ENCODE measurements around the gene LATS2.

Gene LATS2

DNA sequence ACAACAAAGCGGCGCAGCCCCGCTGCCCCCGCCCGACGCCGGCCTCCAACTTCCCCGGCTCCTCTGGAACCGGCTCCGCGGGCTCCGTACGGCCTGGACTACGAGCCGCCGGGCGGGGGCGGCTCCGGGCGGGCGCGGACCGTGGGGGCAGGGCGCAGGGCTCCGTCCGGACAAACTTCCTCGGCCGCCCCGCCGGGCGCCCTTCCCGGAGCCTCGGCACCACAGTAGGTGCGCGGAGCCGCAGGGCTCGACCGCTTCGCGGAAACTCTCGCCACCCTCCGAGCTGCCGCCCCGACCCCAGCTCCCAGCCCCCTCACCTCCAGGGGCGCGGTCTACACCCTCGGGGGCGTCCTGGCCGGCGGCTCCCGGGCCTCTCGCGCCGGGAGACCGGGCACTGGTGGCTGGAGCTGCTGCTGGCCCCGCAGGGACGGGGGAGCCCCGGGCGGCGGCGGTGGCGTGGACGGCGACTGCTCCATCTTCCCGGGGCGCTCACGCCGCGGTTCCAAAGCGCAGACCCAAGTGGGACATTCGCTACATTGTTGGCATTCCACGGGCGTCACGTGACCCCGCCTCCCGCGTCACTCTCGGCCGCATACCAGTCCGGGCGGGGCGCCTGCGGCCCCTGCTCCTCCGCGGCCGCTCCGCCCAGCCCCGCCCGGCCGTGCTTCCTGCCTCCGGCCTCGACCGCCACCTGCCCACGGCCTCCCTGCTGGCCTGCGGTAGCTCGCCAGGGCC is at the start of gene LATS2:
TSS of gene LATS2 (minus strand) at position 558 of the 735 bp plus-strand sequence. CDS start 15,560 bp downstream, outside the sequence.
- DNase-seq (ENCODE audit: low spot score), result peak; percentile 97

DNA sequence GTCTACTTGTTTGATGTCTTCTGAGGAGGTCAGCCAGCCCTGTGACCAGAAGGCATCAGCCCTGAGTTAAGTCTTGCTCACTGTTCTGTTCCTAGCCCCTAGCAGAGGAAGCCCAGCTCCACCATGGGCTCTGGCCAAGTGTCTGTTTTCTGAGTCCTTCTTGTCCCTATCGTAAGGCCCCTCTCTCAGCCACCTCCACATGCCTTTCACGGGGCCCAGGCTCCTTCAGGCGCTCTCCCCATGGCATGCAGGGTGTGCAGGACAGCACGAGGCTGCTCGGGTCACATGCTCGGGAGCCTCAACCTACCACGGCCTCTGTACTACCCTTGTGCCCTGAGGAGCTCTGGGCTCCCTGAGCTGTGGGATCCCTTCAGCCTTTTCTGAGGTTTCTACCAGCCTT is 47.8 kb upstream of the LATS2 start:
- no peak for DNase-seq (ENCODE audit: low spot score)

DNA sequence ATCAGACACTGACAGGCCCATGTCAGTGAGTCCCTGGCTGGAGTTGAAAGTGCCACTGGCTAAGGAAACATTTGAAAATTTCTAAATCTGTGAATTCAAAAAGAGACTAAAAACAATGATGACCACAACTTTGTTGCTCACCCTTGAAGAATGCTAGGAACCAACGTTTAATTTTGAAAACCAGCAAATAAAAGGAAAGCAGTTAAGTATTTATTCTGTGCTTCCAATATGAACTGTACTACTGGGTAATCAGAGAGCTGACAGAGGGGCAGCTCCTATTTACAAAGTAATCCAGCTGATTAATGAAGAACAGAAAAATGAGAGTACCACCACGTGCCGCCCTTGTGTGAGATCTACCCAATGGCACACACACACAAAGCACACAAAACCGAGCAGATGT is 44.7 kb upstream of the LATS2 start:
- DNase-seq (ENCODE audit: low spot score), result peak; percentile 84

DNA sequence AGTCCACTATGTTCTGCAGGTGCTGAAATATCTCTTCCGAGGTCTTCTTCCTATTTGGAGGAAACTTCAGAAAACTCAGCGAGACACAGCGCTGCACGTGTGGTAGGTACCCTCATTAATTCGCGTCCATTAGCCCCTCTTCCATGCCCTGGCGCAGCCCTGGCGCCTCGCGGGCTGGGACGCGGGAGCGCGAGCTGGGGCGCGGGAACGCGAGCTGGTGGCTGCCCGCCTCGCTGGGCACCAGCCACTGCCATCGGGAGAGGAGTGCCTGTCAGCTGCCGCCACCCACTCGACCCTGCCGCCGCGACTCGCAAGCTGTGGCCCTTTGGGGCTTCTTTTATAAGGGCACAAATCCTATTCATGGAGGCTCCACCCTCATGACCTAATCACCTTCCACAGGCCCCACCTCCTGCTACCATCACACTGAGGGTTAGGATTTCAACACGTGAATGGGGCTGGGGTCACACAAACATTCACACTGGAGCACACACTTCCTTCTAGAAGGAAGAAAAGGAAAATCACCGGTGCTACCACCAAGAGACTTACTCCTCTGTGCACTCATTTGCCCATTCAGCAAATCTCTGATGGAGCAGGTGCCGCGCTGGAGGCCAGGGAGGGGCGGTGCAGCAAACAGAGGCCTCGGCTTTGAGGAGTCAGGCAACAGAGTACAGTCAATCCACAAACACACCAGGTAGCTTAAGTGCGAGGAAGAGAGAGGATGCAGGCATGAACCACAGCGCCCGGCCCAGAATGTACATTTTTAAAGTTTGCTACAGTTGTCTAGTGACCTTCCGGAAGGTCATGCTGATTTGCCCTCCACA is 43.0 kb upstream of the LATS2 start:
- no peak for DNase-seq (ENCODE audit: low spot score)

DNA sequence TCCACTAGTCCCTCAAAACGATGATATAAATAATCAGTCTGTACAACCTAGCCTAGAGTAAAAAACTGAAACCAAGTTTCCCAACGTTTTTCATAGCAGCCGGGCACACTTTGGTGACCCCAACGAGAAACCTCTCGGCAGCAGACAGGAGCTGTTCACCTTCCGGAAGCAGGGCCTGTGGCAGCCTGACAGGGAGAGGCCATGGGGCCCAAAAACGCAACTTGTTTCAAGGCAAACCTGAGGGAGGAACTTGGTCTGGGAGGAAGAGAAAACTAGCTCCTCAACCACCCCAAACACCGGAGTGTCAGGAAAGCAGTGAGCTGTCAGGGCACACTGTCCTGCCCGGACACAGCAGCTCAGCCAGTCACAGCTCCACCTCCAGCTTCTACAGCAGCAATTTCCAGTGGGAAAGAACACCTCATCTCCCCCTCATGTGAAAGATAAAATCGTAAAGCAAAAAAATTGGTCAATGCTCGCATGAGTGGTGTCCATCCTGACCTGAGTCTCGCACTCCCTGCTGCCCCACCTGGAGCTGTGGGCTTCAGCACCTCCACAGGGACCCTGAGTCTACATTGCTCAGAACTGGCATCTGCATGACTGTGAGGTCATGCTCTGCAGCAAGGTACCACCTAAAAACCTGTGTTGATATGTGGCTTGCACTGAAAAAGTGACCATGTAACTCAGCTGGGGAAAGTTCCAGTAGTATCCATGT is 40.6 kb upstream of the LATS2 start:
- no peak for DNase-seq (ENCODE audit: low spot score)

DNA sequence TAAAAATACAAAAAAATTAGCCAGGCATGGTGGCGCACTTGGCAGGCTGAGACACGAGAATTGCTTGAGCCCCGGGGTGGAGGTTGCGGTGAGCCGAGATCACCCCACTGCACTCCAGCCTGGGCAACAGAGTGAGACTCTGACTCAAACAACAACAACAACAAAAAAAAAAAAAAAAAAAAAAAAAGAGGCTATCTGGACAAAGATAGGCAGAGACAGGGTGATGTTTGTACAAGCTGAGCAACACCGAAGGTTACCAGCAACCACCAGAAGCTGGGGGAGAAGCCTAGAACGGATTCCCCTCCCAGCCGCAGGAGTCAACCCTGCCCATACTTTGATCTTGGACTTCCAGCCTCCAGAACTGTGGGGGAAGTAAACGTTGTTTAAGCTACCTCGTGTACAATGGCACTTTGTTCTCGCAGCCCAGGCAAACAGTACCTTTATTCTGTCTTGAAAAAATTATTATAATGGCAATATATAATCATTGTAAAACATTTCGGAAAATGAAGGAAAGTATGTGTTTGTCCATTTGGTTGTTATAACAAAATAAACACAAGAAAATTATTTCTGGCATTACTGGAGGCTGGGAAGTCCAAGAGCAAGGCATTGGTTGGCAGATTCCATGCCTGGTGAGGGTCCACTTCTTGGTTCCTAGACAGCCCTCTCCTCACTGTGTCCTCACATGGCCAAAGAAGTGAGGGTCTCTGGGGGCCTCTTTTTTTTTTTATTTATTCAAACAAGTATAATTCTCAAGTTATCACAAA is 39.8 kb upstream of the LATS2 start:
- no peak for DNase-seq (ENCODE audit: low spot score)

DNA sequence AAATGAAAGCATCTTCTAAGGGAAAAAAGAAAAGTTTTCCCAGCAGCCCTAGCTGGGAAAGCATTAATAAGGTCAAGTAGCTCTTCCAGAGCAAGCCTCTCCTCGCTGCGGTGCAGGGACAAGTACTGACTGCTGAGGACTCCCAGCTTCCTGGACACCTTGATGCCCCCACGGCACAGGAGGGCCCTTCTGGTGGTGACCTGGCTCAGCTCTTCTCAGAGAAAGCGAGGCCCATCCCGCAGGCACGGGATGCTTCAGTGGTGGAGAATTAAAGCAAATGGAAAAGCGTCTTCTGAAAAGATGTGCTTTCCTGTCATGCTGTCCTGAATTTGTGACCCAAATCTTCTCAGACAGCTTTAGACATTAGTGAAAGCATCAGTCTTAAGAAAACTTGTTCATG is 38.8 kb upstream of the LATS2 start:
- no peak for DNase-seq (ENCODE audit: low spot score)

DNA sequence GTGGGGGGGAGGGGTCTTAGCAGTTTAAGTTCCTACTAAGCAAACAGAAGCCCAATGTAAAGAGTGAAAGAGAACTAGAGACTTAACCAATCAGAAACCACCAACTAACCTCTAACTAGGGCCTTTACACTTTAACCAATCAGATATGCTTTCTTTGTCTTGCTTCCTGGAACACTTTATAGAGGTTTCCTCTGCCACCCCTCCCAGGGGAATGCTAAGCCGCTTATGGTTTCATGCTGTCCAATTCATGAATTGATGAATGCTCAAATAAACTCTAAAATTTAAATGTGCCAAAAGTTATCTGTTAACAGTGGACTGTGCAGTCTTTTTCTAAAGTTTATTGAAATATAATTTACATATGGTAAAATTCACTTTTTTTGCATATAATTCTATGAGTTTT is 33.9 kb upstream of the LATS2 start:
- DNase-seq (ENCODE audit: low spot score), result no peak

DNA sequence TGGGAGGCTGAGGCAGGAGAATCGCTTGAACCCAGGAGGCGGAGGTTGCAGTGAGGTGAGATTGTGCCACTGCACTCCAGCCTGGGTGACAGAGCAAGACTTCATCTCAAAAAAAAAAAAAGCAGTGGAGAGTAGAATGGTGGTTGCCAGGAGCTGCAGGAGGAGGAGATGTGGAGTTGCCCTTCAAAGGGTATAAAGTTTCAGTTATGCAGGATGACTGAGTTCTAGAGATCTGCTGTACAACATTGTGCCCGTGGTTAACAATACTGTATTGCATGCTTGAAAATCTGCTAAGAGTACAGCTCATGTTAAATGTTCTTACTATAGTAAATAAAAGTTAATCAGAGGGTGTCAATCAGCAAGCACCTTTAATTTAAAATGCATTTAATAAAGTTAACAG is 28.4 kb upstream of the LATS2 start:
- no peak for DNase-seq (ENCODE audit: low spot score)

DNA sequence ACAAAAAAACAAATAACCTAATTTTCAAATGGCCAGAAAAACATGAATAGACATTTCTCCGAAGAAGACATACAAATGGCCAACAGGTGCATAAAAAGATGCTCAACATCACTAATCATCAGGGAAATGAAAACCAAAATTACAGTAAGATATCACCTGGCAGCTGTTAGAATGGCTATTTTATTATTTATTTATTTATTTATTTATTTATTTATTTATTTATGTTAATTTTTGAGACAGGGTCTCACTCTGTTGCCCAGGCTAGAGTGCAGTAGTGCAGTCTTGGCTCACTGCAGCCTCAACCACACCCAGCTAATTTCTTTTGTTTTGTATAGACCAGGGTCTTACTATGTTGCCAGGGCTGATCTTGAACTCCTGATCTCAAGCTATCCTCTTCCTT is 27.1 kb upstream of the LATS2 start:
- no peak for DNase-seq (ENCODE audit: low spot score)

DNA sequence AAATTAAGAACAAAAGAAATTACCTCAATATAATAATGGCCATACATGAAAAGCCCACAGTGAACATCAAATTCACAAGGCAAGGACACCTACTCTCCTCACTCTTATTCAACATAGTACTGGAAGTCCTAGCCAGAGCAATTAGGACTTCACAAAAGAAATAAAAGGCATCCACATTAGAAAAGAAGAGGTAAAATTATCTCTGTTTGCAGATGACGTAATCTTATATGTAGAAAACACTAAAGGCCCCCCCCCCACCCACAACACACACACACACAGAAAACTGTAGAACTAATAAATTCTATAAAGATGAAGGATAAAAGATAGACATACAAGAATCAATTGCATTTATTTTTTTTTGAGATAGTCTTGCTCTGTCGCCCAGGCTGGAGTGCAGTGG is 25.5 kb upstream of the LATS2 start:
- no peak for DNase-seq (ENCODE audit: low spot score)

DNA sequence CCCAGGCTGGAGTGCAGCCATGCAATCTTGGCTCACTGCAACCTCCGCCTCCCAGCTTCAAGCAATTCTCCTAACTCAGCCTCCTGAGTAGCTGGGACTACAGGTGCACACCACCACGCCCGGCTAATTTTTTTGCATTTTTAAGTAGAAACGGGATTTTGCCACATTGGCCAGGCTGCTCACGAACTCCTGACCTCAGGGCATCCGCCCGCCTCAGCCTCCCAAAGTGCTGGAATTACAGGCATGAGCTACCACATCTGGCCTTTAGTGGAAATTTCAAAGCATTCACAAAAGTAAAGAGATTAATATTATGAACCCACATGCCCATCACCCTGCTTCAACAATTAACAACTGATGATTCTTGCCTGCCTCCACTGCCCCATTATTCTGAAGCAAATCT is 20.5 kb upstream of the LATS2 start:
- DNase-seq (ENCODE audit: low spot score), result no peak

DNA sequence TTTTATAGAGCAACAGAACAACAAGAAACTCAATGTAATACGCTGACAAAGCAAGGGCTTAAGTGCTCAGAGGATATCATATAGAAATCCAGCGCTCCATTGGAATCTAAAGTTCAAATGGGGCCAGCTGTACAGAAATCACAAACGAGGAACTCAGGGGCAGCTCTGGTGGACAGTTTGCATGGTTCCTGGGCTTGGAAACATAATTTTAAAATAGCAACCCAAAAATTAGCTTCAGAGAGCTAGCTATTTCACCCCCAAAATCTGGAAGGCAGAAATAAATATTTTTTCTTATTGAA is 19.2 kb upstream of the LATS2 start:
- no peak for DNase-seq (ENCODE audit: low spot score)

DNA sequence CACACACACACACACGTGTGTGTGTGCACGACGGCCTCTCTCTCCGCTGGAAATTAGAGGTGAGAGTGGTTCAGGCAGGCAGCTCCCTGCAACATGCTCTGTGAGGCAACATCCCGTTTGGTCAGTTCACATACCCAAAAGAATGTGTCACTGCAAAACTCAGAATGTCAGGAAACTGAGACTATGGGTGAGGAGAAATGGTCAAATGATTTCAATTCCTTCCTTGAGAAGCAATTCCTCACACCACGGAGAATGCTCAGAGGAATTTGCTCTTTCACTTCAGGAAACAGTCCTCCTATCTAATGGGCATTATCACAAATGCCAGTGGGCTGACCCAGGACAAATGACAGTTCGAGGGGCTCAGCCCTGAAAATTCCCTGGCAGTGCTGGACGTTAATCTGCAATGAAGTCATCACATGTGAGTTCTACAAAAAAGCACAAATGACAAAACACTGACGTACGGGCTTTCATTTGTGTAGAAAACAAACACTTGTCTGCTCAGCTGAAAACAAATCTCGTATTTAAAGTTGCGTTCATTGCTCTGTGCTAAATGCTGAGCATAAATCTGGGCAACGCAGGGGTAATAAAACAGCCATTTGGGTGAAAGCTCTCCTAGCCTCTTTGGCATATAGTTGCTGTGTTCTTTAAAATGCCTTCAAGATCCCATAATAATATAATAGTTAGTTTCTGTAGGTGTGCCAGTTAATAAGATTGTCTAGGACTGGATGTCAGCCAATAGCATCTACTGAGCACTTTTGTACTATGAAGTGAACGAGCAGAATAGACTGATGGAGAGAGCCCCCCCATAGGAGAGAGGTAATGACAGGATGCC is 18.6 kb upstream of the LATS2 start:
- DNase-seq (ENCODE audit: low spot score), result peak; percentile 70

DNA sequence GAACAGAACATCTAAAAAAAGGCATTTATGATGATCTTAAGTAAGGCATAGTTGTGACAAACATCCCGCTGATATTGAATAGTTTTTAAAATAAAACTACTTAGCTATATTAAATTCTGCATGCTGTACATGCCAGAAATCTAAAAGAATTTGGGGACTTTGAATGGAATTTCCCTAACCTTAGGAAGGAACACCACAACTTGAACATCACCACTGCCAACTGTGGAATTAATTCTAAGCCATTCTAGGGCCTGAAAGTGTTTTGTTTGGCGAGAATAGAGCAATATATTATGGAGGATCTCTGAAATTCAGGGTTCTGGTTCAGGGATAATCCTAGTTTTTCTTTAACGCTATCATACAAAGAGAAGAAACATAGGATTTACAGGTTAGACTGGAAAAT is 17.8 kb upstream of the LATS2 start:
- DNase-seq (ENCODE audit: low spot score), result no peak

DNA sequence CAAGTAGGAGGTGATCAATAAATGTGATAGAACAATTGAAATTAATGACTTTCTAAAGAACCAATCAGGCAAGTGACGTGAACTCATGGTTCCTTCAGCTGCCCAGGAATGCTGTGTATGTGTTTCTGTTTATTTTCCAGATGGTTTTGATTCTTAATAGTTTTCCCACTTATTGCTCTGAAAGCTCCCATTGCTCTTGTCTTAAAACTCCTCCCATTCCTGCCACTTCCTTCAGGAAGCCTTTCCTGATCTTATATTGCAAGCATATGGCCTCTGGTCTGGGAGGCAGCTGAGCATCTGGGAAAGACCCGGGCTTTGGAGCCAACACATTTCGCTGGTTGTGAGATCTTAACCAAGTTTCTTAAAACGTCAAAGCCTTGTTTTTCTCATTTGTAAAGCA is 17.1 kb upstream of the LATS2 start:
- DNase-seq (ENCODE audit: low spot score), result peak; percentile 29

DNA sequence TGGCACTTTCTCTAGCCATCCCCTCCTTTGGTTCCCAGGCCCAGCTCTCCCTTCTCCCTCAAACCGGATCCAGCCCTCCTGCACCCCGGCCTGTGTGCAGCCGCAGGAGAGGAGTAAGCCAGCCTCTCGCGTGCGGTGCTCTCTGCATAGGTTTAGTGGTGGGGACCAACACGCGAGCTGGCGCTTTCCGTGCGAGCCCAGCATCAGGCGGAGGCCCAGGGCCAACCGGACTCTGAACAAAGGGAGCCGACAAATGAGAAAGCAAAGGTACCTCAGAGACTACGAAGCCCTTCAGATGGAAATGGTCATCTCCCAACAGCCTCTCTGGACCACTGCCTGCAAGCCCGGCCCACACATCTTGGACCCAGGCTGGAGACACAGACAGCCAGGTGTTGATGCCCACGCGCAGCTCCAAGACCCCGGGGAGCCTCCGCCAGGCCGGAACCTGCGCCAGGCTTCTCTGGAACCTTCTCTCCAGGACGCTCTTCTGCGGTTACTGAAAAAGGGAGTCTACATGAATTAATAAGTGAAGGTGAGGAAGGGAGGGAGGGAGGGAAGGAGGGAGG is 16.5 kb upstream of the LATS2 start:
- DNase-seq (ENCODE audit: low spot score), result no peak

DNA sequence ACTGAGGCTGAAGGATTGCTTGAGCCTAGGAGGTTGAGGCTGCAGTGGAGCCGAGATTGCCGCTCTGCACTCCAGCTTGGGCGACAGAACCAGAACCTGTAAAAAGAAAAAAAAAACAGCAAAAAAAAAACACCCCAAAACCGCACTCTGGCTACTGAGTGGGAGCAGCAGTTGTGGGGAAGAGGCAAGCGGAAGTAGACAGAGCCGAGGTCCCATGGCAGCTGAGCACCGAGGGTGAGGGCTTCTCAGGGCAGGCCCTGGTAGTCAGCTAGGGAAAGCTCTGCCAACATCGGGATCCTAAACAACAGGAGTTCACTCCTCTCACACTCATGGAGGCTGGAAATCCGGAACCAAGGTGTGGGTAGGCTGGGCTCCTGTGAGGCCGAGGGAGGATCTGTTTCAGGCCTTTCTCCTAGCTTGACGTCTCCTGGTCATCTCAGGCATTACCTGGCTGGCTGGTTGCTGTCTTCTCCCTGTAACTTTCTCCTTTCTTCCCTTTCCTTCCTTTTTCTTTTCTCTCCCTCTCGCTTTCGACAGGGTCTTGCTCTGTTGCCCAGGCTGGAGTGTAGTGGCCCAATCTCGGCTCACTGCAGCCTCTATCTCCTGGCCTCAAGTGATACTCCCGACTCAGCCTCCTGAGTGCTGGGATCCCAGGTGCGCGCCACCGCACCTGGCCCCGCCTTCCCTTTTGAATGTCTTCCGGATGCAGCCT is 15.8 kb upstream of the LATS2 start:
- no peak for DNase-seq (ENCODE audit: low spot score)

DNA sequence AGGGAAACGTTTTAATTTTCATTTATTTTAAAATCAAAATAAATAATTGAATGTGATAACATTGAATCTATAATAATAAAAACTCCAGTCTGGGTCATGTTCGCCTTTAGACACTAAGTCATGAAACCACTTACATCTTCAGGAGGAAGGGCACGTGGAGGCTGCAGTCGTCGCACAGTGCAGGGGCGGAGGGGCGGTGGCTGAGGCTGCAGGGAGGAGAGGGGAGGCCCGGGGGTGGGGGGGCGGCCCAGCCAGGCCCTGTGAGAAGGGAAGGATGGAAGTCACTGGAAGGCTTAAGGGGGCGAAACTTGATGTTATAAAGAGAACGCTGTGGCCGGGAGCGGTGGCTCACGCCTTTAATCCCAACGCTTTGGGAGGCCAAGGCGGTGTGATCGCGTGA is 14.9 kb upstream of the LATS2 start:
- DNase-seq (ENCODE audit: low spot score), result no peak

Data from GM03348 (cell line).